ENCODE data around the gene TPSB2. TPM values are rescaled to one million over a fixed set of nuclear protein-coding genes. Genes with fewer than 3 reads are reported as not detected.

Gene TPSB2
- total RNA-seq, 4 donors from 2014 or later: 4.1 to 108 (median 29.0) TPM

DNA sequence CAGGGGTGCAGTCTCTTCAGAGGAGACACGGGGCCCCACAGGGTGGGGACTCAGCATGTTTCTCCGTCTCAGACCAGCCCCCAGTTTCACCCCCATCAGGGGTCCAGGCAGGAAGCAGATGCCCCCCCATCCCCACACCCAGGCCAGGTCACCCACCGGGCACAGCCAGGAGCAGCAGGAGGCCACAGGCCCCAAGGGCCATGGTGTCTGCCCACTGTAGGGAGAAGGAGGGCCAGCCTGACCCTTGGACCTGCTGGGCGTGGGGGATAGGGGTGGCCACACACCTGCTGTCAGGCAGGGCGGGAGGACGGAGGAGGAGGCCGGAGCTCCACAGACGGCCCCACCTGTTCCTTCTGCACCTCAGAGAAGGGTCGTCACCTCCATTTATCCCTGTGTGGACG, 4.9 kb downstream of the TPSB2 start, which contains the start of gene TPSG1:
TPSG1 (minus strand) TSS at position 218 of the 401 bp plus-strand sequence; CDS start at position 202, 16 bp downstream.
- no peaks in the 10 kb centered on the region for H3K27me3 ChIP-seq
- no peaks in the 10 kb centered on the region for H3K9me3 ChIP-seq
- no peak within 1 kb of the TSS for H3K27ac ChIP-seq
- no peak for TF ChIP-seq POLR2A (IDR thresholded peaks at IDR 0.05)
- TF ChIP-seq, protein P1, sequence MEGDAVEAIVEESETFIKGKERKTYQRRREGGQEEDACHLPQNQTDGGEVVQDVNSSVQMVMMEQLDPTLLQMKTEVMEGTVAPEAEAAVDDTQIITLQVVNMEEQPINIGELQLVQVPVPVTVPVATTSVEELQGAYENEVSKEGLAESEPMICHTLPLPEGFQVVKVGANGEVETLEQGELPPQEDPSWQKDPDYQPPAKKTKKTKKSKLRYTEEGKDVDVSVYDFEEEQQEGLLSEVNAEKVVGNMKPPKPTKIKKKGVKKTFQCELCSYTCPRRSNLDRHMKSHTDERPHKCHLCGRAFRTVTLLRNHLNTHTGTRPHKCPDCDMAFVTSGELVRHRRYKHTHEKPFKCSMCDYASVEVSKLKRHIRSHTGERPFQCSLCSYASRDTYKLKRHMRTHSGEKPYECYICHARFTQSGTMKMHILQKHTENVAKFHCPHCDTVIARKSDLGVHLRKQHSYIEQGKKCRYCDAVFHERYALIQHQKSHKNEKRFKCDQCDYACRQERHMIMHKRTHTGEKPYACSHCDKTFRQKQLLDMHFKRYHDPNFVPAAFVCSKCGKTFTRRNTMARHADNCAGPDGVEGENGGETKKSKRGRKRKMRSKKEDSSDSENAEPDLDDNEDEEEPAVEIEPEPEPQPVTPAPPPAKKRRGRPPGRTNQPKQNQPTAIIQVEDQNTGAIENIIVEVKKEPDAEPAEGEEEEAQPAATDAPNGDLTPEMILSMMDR (IDR thresholded peaks at IDR 0.05): no peak
- H3K4me3 ChIP-seq: no peak within 1 kb of the TSS
- H3K36me3 ChIP-seq: no peaks in the 10 kb centered on the region
- H3K4me1 ChIP-seq: no peaks in the 10 kb centered on the region
- DNase-seq: no peak
- intact Hi-C loops (cut with DNase I; ENCODE audit: low total_unique reads): no loop called here

DNA sequence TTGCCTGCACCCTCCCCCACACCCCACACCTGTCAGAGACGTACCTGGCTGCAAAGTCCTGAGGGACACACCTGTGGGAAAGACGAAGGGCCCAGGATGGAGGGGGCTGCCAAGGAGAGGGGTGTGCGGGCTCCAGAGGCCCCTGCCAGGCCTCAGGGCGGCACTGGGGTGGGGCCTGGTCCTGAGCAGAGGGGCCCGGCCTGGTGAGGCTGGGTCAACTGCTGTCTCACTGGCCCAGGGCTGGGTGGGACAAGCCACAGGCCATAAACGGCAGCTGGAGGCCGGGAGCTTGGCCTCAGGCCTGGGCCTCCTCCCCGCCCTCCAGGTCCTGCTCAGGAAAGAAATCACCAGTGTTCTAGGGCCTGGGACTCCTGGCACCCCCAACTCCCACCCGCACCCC, 5.4 kb downstream of the TPSB2 start:
- no peak for DNase-seq
- Histone ChIP-seq H3K36me3 (no peaks in the 10 kb centered on the region), H3K9me3 (no peaks in the 10 kb centered on the region), H3K27ac (no peak overlapping the region), H3K27me3 (no peaks in the 10 kb centered on the region), H3K4me3 (no peak overlapping the region), H3K4me1 (no peaks in the 10 kb centered on the region)
- no peak for TF ChIP-seq POLR2A (IDR thresholded peaks at IDR 0.05)
- TF ChIP-seq, protein P1 (IDR thresholded peaks at IDR 0.05): no peak
- intact Hi-C loops (cut with DNase I; ENCODE audit: low total_unique reads): no loop called here

DNA sequence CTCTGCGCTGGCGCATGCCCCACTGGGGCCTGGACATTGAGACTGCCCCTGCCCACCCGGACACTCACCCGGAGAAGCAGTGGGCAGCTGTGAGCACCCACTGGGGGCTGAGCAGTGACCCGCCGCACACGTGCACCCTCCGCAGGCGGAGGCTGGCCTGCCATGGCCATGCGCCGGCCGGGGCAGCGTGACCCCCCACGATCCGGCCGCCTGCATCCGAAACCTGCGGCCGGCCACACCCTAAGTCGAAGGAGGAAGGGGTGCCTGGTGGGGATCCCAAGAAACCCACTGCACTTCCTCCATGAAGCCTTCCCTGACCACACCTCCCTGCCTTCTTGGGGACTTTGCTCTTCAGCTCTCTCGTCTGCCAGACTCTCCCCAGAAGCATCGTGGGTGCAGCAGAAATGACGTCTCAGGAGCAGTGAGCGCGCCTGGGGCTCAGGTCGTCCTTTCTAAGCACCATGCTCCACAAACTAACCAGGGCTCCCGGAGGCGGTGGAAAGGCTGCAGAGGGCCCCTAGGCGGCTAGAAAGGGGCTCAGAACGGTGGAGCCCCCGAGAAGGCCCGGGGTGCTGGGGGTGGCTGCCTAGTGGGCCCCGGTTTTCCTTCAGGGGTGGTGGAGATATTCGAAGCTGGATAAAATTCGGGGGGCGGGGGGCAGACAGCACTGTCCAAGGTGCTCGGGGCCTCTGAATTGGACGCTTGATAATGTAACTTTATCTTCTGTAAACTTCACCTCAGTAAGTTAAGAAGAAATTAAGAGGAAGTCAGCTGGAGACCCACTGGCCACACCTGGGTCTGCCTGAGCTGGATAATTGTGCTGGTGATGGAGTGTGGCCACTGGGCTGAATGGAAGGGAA, 6.4 kb downstream of the TPSB2 start:
- no peaks in the 10 kb centered on the region for H3K9me3 ChIP-seq
- no peak for TF ChIP-seq POLR2A (IDR thresholded peaks at IDR 0.05)
- TF ChIP-seq, protein P1 (IDR thresholded peaks at IDR 0.05): no peak
- intact Hi-C loops (cut with DNase I; ENCODE audit: low total_unique reads): no loop called here
- DNase-seq: no peak
- no peaks in the 10 kb centered on the region for H3K36me3 ChIP-seq
- H3K27ac ChIP-seq: no peak overlapping the region
- H3K4me1 ChIP-seq: no peaks in the 10 kb centered on the region
- no peak overlapping the region for H3K4me3 ChIP-seq
- H3K27me3 ChIP-seq: no peaks in the 10 kb centered on the region

DNA sequence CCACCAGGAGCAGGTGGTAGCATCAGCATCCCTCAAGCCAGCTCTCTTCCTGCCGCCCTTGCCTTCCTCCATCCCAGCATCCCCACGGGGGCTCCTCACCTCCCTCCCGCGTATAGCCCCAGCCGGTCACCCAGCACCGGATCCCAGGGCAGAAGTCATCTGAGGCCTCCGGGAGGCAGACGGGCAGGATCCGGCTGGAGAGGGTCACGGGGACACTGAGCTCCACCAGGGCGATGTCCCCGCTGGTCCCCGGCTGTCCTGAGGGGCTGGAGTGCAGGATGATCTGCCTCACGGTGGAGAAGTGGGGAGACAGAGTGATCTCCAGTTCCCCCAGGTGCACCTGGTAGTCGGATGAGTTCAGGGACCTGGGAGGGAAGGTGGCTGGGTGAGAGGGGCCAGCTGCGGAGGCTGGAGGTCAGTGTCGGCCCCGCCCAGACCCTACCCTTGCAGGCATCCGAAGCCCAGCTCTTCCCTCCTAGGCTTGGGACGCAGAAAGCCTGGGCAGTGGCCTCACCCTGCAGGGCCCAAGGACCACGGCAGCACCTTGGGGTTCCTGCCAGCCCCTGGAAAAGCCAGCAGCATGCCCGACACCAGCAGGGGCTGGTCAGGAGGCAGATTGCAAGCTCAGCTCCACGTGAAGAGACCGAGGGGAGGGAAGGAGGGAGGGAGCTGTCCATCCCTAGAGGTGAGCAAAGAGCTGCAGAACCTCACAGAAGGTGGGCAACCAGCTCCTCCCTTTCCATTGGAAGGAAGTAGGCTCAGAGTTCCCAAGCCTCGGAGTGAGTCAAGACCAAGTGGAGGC, 7.2 kb downstream of the TPSB2 start:
- DNase-seq: no peak
- no peaks in the 10 kb centered on the region for H3K9me3 ChIP-seq
- no peaks in the 10 kb centered on the region for H3K4me1 ChIP-seq
- H3K36me3 ChIP-seq: no peaks in the 10 kb centered on the region
- H3K4me3 ChIP-seq: no peak overlapping the region
- no peaks in the 10 kb centered on the region for H3K27me3 ChIP-seq
- H3K27ac ChIP-seq: no peak overlapping the region
- no peak for TF ChIP-seq POLR2A (IDR thresholded peaks at IDR 0.05)
- TF ChIP-seq, protein P1 (IDR thresholded peaks at IDR 0.05): no peak
- intact Hi-C loops (cut with DNase I; ENCODE audit: low total_unique reads): no loop called here
